ENCODE results near the gene VEGFC.

Gene VEGFC

GRCh38 chr4:176758731-176759130 lies 34.0 kb downstream of the VEGFC start:
- TF ChIP-seq POLR2A (IDR thresholded peaks at IDR 0.05; ENCODE audit: extremely low read depth, insufficient read length): no peak
- no peak for DNase-seq (ENCODE audit: low read depth)
- no peak overlapping the region for H3K4me3 ChIP-seq (ENCODE audit: low read depth, low read length)

- TF ChIP-seq CTCF (IDR thresholded peaks at IDR 0.05; ENCODE audit: low read depth, low read length) (no peak), MAX (IDR thresholded peaks at IDR 0.05; ENCODE audit: low read depth, low read length) (no peak), MYC (IDR thresholded peaks at IDR 0.05; ENCODE audit: low read depth, low read length) (no peak), POLR2A (IDR thresholded peaks at IDR 0.05; ENCODE audit: extremely low read depth, insufficient read length) (no peak)
- H3K4me3 ChIP-seq (ENCODE audit: low read depth, low read length): no peak overlapping the region
- DNase-seq (ENCODE audit: low read depth): no peak
Observed at GRCh38 chr4:176758323-176758722, 34.4 kb downstream of the VEGFC start.

- no peak for TF ChIP-seq CTCF (IDR thresholded peaks at IDR 0.05; ENCODE audit: low read depth, low read length)
- no peak for TF ChIP-seq POLR2A (IDR thresholded peaks at IDR 0.05; ENCODE audit: extremely low read depth, insufficient read length)
- TF ChIP-seq MYC (IDR thresholded peaks at IDR 0.05; ENCODE audit: low read depth, low read length): no peak
- no peak for TF ChIP-seq MAX (IDR thresholded peaks at IDR 0.05; ENCODE audit: low read depth, low read length)
- H3K4me3 ChIP-seq (ENCODE audit: low read depth, low read length): no peak overlapping the region
- no peak for DNase-seq (ENCODE audit: low read depth)
Observed at GRCh38 chr4:176755613-176756012, 37.1 kb downstream of the VEGFC start.

GRCh38 chr4:176755001-176755400 lies 37.7 kb downstream of the VEGFC start:
- no peak for DNase-seq (ENCODE audit: low read depth)
- no peak for TF ChIP-seq MYC (IDR thresholded peaks at IDR 0.05; ENCODE audit: low read depth, low read length)
- TF ChIP-seq CTCF (IDR thresholded peaks at IDR 0.05; ENCODE audit: low read depth, low read length): no peak
- TF ChIP-seq MAX (IDR thresholded peaks at IDR 0.05; ENCODE audit: low read depth, low read length): no peak
- no peak for TF ChIP-seq POLR2A (IDR thresholded peaks at IDR 0.05; ENCODE audit: extremely low read depth, insufficient read length)
- H3K4me3 ChIP-seq (ENCODE audit: low read depth, low read length): no peak overlapping the region

- no peak for TF ChIP-seq POLR2A (IDR thresholded peaks at IDR 0.05; ENCODE audit: extremely low read depth, insufficient read length)
- TF ChIP-seq CTCF (IDR thresholded peaks at IDR 0.05; ENCODE audit: low read depth, low read length): no peak
- no peak for TF ChIP-seq MYC (IDR thresholded peaks at IDR 0.05; ENCODE audit: low read depth, low read length)
- no peak for TF ChIP-seq MAX (IDR thresholded peaks at IDR 0.05; ENCODE audit: low read depth, low read length)
- no peak overlapping the region for H3K4me3 ChIP-seq (ENCODE audit: low read depth, low read length)
- no peak for DNase-seq (ENCODE audit: low read depth)
Observed at GRCh38 chr4:176753049-176753448, 39.7 kb downstream of the VEGFC start.

GRCh38 chr4:176752191-176752749 lies 40.5 kb downstream of the VEGFC start:
- no peak overlapping the region for H3K4me3 ChIP-seq (ENCODE audit: low read depth, low read length)
- TF ChIP-seq POLR2A (IDR thresholded peaks at IDR 0.05; ENCODE audit: extremely low read depth, insufficient read length) (no peak), MAX (IDR thresholded peaks at IDR 0.05; ENCODE audit: low read depth, low read length) (no peak), CTCF (IDR thresholded peaks at IDR 0.05; ENCODE audit: low read depth, low read length) (no peak), MYC (IDR thresholded peaks at IDR 0.05; ENCODE audit: low read depth, low read length) (no peak)
- DNase-seq (ENCODE audit: low read depth): no peak

Data from NB4 (cell line).